ENCODE results near the gene NOX5.

DNA sequence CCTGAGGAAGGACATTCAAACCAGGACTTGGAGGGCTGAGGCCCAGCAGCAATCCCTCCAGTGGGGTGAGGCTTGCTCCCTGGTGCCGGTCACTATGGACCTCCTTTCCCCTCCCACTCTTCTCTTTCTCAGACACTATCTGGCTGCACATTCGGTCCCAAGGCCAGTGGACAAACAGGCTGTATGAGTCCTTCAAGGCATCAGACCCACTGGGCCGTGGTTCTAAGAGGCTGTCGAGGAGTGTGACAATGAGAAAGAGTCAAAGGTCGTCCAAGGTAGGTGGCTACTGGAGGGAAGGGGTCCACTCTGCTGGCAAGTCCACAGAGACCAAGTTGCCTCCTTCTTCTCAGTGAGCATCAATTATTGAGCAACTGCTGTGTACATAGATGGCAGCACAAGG is 28.0 kb downstream of the NOX5 start:
- TF ChIP-seq, protein P1, sequence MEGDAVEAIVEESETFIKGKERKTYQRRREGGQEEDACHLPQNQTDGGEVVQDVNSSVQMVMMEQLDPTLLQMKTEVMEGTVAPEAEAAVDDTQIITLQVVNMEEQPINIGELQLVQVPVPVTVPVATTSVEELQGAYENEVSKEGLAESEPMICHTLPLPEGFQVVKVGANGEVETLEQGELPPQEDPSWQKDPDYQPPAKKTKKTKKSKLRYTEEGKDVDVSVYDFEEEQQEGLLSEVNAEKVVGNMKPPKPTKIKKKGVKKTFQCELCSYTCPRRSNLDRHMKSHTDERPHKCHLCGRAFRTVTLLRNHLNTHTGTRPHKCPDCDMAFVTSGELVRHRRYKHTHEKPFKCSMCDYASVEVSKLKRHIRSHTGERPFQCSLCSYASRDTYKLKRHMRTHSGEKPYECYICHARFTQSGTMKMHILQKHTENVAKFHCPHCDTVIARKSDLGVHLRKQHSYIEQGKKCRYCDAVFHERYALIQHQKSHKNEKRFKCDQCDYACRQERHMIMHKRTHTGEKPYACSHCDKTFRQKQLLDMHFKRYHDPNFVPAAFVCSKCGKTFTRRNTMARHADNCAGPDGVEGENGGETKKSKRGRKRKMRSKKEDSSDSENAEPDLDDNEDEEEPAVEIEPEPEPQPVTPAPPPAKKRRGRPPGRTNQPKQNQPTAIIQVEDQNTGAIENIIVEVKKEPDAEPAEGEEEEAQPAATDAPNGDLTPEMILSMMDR (IDR thresholded peaks at IDR 0.05; ENCODE audit: insufficient read depth, low read depth, low read length): no peak
- no peak for TF ChIP-seq EZH2 (IDR thresholded peaks at IDR 0.05; ENCODE audit: insufficient read depth, low read length)
